Mucosa of descending colon (tissue), 3 donors: ENCODE results near the gene FTO. TPM values are rescaled to one million over a fixed set of nuclear protein-coding genes. Genes with fewer than 3 reads are reported as not detected.
"Not testable (repeated sequence)": the region's sequence is repeated elsewhere in the genome, so short reads cannot be mapped to it uniquely, and the experiment has no call there.

Experiments used
- ATAC-seq: fragments of 200-7000 bp; cut with Tn5 transposase; one replicate; pipeline ENCODE4 v1.9.1; 2020; ENCODE audit warnings: mild to moderate bottlenecking, moderate library complexity
- DNase-seq, 3 donors: peaks; one replicate each; pipeline ENCODE4 v3.0.0-alpha.2; 2020
- H3K36me3 ChIP-seq: fragments of 200-600 bp; one replicate; pipeline ENCODE4 v1.8.0; 2021; ENCODE audit warnings: low read depth, mild to moderate bottlenecking
- H3K4me1 ChIP-seq: fragments of 200-600 bp; one replicate; pipeline ENCODE4 v1.8.0; 2021; ENCODE audit warnings: low read depth, mild to moderate bottlenecking
- H3K4me3 ChIP-seq: fragments of 200-600 bp; one replicate; pipeline ENCODE4 v1.8.0; 2021; ENCODE audit warnings: mild to moderate bottlenecking
- H3K9me3 ChIP-seq: fragments of 200-600 bp; one replicate; pipeline ENCODE4 v1.8.0; 2021; ENCODE audit warnings: mild to moderate bottlenecking
- intact Hi-C, 2 donors: fragments of 100-400 bp; cut with DNase I in 1 of 2; cut with micrococcal nuclease in 1 of 2; formaldehyde crosslinking; loops; one replicate each; pipeline versions ENCODE4 v1.11.0 to v1.11.1; 2022; cut with DNase I, micrococcal nuclease
- total RNA-seq, 3 donors: library from RNA; stranded (reverse); fragmentation: NEBNext Ultra II Directional in 2 of 3; extraction: Animal tissue kit (Norgen Biotek cat#: 25700) in 2 of 3; gene quantifications; one replicate each; pipeline versions ENCODE4 v1.2.1 to v1.2.4, GENCODE V29; 2021 to 2023
- TF ChIP-seq, protein P1 (sequence below): fragments of 200-600 bp; IDR thresholded peaks from one replicate; pipeline ENCODE4 v1.8.0; 2022; ENCODE audit warnings: antibody characterized with exemption, mild to moderate bottlenecking
- donor health status: DM: no; HTN: no; CAD: no; lungs with moderate emphysema.
- donor health status: DM: no; HTN: no; CAD: no.
- donor health status: DM: no; HTN: yes; CAD: no.

Gene FTO
- total RNA-seq, 3 donors from 2014 or later, result 38.0 to 81.7 (median 39.1) TPM

DNA sequence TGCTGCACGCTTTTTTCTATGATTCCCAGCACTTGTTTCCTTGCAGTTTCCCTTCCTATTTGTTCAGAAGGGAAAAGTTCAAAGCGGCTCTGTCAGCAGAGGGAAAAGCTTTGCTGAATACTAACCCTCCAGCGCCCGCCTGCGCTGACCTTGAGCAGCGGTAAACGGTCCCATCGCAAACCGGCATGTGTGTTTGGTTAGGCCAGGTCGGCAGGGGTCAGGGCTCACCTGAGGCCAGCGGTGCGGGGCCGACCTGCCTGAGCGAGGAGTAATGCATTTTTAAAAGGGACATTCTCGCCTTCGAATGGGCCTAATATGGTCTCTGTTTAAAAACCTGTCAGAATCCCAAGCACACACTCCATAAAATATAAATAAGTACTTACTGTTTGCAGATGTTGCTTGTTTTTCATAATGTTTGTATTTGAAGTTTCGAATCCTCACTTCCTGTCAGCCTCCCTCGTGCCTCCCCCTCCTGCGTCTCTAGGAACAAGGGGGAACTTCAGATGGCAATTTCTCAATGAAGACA is 472.5 kb downstream of the FTO start:
- TF ChIP-seq, protein P1, sequence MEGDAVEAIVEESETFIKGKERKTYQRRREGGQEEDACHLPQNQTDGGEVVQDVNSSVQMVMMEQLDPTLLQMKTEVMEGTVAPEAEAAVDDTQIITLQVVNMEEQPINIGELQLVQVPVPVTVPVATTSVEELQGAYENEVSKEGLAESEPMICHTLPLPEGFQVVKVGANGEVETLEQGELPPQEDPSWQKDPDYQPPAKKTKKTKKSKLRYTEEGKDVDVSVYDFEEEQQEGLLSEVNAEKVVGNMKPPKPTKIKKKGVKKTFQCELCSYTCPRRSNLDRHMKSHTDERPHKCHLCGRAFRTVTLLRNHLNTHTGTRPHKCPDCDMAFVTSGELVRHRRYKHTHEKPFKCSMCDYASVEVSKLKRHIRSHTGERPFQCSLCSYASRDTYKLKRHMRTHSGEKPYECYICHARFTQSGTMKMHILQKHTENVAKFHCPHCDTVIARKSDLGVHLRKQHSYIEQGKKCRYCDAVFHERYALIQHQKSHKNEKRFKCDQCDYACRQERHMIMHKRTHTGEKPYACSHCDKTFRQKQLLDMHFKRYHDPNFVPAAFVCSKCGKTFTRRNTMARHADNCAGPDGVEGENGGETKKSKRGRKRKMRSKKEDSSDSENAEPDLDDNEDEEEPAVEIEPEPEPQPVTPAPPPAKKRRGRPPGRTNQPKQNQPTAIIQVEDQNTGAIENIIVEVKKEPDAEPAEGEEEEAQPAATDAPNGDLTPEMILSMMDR, result no peak
- H3K36me3 ChIP-seq, result no peaks in the 10 kb centered on the region
- H3K9me3 ChIP-seq, result no peaks in the 10 kb centered on the region
- ATAC-seq (no peak), DNase-seq (peak in 1 of 3 donors; percentile 3)
- intact Hi-C loops, result no loop called here
- peaks cover 4% of the 10 kb centered on the region for H3K4me1 ChIP-seq
- no peak overlapping the region for H3K4me3 ChIP-seq

DNA sequence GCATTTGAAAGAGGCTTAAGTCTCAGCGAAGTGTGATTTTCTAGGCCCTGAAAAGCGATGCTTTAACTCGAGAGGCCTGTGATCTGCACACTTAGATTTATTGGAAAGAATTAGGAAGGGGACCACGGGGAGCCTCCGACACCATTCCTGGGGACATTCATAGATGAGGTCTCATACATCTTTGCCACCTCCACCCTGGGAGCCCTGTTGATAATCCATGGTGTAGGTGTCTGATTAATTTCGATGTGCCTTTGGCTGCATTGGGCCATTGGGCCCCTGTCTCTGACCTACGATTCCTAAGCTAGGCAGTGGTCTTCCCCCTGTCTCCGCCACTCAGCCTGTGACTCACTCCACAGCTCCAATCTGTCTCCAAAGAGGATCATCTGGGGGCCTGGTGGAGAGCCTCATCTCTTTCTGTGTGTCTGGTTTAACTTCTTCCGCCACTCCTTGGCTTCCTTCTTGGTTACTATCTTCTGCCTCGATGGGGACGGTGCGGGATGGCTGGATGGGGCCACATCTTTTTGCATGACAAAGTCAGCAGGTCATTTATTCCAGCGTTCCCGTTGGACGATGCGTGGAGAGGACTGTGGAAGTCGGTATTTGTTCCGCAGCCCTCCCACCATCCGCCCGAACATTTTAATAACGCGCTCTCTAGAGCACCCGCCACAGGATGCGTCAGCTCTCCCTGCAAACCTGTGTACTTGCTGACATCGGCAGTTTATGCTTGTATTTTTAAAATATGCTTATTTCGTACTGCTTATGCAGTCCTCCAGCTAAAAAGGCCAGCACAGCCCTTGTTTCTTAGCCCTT is 473.3 kb downstream of the FTO start:
- intact Hi-C loops, result no loop called here
- no peak for ATAC-seq
- DNase-seq, result no peak
- Histone ChIP-seq H3K4me1 (no peaks in the 10 kb centered on the region), H3K9me3 (no peaks in the 10 kb centered on the region), H3K4me3 (no peak overlapping the region), H3K36me3 (no peaks in the 10 kb centered on the region)
- TF ChIP-seq, protein P1, result no peak

DNA sequence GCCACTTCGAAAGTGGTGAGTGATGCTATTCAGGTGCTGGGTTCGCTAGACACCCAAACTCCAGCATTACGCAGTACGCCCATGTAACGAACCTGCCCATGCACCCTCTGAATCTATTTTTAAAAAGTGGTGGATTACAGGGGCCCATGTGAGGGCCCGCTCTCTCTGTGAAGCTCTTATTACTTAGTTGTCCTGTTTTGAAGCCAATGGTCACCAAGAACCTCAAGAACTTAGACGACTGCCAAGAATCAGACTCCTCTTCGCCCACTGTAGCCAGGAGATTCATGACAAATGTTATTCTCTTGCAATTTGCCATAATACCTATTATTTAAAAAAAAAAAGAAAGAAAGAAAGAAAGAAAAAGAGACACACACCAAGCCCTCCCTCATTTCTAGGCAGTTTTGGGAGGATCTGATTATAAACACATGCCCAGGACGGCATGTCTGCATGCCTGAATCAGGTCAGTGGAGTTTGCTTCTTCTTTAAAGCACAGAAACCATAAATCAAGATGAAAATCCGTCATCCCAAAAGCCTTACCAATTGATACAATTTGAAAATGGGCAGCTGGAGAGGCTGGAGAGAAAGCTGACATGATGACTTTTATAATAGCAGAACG is 474.0 kb downstream of the FTO start:
- Histone ChIP-seq H3K9me3 (no peaks in the 10 kb centered on the region), H3K4me3 (no peak overlapping the region), H3K36me3 (no peaks in the 10 kb centered on the region), H3K4me1 (no peaks in the 10 kb centered on the region)
- no peak for DNase-seq
- intact Hi-C loops, result no loop called here
- TF ChIP-seq, protein P1, result no peak
- no peak for ATAC-seq

DNA sequence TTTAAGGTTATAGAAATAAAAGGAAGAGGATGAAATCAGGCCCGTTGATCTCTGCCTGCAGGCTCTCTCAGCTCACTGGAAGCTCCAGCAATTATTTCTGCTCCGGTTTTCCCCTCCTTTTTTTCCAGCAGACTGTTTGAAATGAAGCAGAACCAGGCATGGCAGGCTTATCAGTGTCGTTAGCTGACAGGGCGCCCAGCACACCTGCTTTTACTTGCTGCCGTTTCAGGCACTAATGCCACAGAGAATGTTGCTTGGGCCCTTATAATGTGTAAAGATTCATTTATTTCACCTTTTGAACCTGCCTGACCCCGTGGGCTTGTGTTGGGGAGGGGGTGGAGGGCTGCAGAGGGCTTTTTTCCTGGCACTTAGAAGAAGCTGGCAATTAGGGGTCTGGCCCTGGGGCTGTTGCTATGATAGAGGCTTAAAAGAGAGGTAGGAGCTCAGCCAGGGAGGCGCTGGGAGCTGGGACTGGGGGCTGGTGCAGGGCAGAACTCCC is 474.6 kb downstream of the FTO start:
- TF ChIP-seq, protein P1, result no peak
- Histone ChIP-seq H3K9me3 (no peaks in the 10 kb centered on the region), H3K36me3 (no peaks in the 10 kb centered on the region), H3K4me1 (no peaks in the 10 kb centered on the region), H3K4me3 (no peak overlapping the region)
- no peak for ATAC-seq
- DNase-seq, result no peak
- intact Hi-C loops, result no loop called here

DNA sequence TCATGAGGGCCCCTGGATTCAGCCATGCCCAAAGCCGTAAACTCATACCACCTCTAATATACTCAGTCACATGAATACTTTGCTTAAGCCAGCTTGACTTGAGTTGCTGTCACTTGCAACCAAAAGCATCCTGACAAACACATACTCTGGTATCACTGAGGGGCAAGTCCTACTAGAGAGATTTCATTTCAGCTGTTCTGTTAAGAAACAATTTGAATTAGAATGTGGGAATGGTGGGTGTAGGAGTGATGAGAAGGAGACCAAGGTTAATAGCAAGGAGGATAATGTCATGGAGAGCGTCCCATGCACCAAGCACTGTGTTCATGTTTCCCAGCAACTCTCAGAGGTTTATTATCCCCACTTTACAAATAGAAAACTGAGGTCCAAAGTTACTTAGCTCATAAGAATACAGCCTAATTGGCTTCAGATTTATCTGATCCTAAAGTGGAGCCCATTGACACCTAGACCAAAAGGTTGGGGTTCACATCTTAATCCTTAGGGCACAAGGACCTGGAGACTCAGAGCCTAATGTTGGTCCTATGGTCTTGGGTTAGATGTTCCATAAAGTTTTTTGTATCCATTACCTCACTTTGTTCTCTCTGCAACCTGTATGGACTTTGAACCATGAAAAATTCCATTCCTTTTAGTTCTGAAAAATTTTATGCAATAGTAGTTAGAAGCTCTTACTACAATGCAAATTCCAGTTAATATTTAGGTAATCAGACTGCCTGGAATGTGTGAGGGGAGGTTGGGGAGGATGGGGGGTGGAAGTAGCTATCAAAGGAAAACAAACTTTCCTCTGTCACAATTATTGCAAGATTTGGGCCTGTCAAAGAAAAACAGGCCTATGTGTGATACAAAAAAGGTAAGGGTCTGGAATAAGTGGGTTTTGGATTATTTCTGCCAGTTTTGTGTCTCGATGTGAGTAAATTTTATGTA is 476.7 kb downstream of the FTO start:
- Histone ChIP-seq H3K4me3 (no peak overlapping the region), H3K36me3 (no peaks in the 10 kb centered on the region), H3K9me3 (no peaks in the 10 kb centered on the region), H3K4me1 (no peaks in the 10 kb centered on the region)
- intact Hi-C loops, result no loop called here
- TF ChIP-seq, protein P1, result no peak
- ATAC-seq (no peak), DNase-seq (no peak)

DNA sequence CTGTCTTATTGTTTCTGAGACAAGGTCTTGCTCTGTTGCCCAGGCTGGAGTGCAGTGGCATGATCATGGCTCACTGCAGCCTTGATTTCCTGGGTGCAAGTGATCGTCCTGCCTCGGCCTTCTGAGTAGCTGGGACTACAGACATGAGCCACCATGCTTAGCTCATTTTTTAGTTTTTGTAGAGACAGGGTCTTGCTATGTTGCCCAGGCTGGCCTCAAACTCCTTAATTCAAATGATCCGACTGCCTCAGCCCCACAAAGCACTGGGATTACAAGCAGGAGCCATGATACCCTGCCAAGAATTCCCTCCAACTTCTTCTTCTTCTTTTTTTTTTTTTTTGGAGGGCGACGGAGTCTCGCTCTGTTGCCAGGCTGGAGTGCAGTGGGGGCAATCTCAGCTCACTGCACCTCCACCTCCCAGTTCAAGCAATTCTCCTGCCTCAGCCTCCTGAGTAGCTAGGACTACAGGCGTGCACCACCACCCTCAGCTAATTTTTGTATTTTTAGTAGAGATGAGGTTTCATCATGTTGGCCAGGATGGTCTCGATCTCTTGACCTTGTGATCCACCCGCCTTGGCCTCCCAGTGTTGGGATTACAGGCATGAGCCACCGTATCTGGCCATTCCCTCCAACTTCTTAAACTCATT is 477.9 kb downstream of the FTO start:
- H3K36me3 ChIP-seq, H3K4me1 ChIP-seq, H3K4me3 ChIP-seq, DNase-seq, intact Hi-C loops, H3K9me3 ChIP-seq, ATAC-seq: not testable (repeated sequence)
